Activated naive CD4-positive, alpha-beta T cell treated with anti-CD3 and anti-CD28 coated beads for 36 hours (primary cell): ENCODE results near the gene C11orf21. TPM values are rescaled to one million over a fixed set of nuclear protein-coding genes. Genes with fewer than 3 reads are reported as not detected.
"Not testable (repeated sequence)": the region's sequence is repeated elsewhere in the genome, so short reads cannot be mapped to it uniquely, and the experiment has no call there.

Source experiments
- CTCF ChIA-PET: fragments of 350-600 bp; sonication (Branson Sonifier 250); formaldehyde crosslinking; loops from one replicate; lab custom pipeline; 2021; ENCODE audit warnings: antibody characterized with exemption; lab: Charles Lee
- DNase-seq: peaks from one replicate; pipeline ENCODE4 v3.0.0-alpha.2; 2020
- H3K27ac Mint-ChIP-seq: one replicate; pipeline ENCODE4 v1.8.0; 2021; ENCODE audit warnings: mild to moderate bottlenecking, mixed read lengths
- H3K27me3 Mint-ChIP-seq: one replicate; pipeline ENCODE4 v1.8.0; 2021; ENCODE audit warnings: low read depth, mixed read lengths
- H3K36me3 Mint-ChIP-seq: one replicate; pipeline ENCODE4 v1.8.0; 2021; ENCODE audit warnings: low read depth, mixed read lengths
- H3K4me1 Mint-ChIP-seq: one replicate; pipeline ENCODE4 v1.8.0; 2021; ENCODE audit warnings: low read depth, mixed read lengths
- H3K4me3 Mint-ChIP-seq: one replicate; pipeline ENCODE4 v1.8.0; 2021; ENCODE audit warnings: mild to moderate bottlenecking, moderate library complexity, mixed read lengths
- H3K9me3 Mint-ChIP-seq: one replicate; pipeline ENCODE4 v1.8.0; 2021; ENCODE audit warnings: mixed read lengths
- intact Hi-C: fragments of 100-400 bp; cut with micrococcal nuclease; formaldehyde crosslinking; loops from one replicate; pipeline ENCODE4 v1.15.1; 2023
- total RNA-seq, 2 experiments: library from RNA; stranded (reverse); gene quantifications; one replicate each; pipeline ENCODE4 v1.2.3, GENCODE V29; 2021

Gene C11orf21
- 1 to 10 TPM; 6.1 to 6.6 TPM for total RNA-seq

GRCh38 chr11:2301631-2302305, at the start of gene C11orf21, which contains the start of gene TSPAN32:
C11orf21 (minus strand) TSS chr11:2301918; CDS start chr11:2301808, 110 bp downstream.
TSPAN32 (plus strand) TSS chr11:2302013; CDS start chr11:2302150, 137 bp downstream.
- peak within 1 kb of the TSS; percentile 89 for H3K27ac Mint-ChIP-seq
- peaks cover 51% of the 10 kb centered on the region for H3K4me1 Mint-ChIP-seq
- intact Hi-C loops: loop anchor here (1.0 to 5.0 kb wide), 4 partner anchors 33 to 601 kb away; partner anchors contain the start of genes CDKN1C and TSSC4
- CTCF ChIA-PET: interaction anchor here (0.6 to 8.0 kb wide), 10 partner anchors 14 to 590 kb away, joined by 3 to 197 read pairs (median 5); partner anchors contain the start of gene TSSC4
- H3K27me3 Mint-ChIP-seq: no peaks in the 10 kb centered on the region
- H3K4me3 Mint-ChIP-seq: peak within 1 kb of the TSS; percentile 92
- H3K36me3 Mint-ChIP-seq: no peaks in the 10 kb centered on the region
- peak; percentile 82 for DNase-seq
- H3K9me3 Mint-ChIP-seq: no peaks in the 10 kb centered on the region

GRCh38 chr11:2348986-2349385, 47.3 kb upstream of the C11orf21 start:
- H3K4me1 Mint-ChIP-seq: no peaks in the 10 kb centered on the region
- intact Hi-C loops: no loop called here
- DNase-seq: no peak
- H3K27ac Mint-ChIP-seq: no peak overlapping the region
- H3K9me3 Mint-ChIP-seq: peaks cover 15% of the 10 kb centered on the region
- CTCF ChIA-PET: no interaction called here
- H3K36me3 Mint-ChIP-seq: peaks cover 4% of the 10 kb centered on the region
- H3K4me3 Mint-ChIP-seq: no peak overlapping the region
- no peaks in the 10 kb centered on the region for H3K27me3 Mint-ChIP-seq

GRCh38 chr11:2347308-2347830, 45.7 kb upstream of the C11orf21 start:
- Mint-ChIP-seq H3K4me1 (no peaks in the 10 kb centered on the region), H3K4me3 (no peak overlapping the region), H3K9me3 (peaks cover 19% of the 10 kb centered on the region), H3K36me3 (peaks cover 4% of the 10 kb centered on the region), H3K27ac (no peak overlapping the region), H3K27me3 (no peaks in the 10 kb centered on the region)
- DNase-seq: no peak
- intact Hi-C loops: no loop called here
- CTCF ChIA-PET: no interaction called here

- Mint-ChIP-seq H3K36me3 (peaks cover 4% of the 10 kb centered on the region), H3K4me1 (no peaks in the 10 kb centered on the region), H3K4me3 (no peak overlapping the region), H3K9me3 (peaks cover 21% of the 10 kb centered on the region), H3K27ac (no peak overlapping the region), H3K27me3 (no peaks in the 10 kb centered on the region)
- CTCF ChIA-PET: no interaction called here
- intact Hi-C loops: no loop called here
- DNase-seq: no peak
These were observed 45.0 kb upstream of the C11orf21 start for GRCh38 chr11:2346586-2347307.

- intact Hi-C loops: no loop called here
- H3K36me3 Mint-ChIP-seq: peaks cover 4% of the 10 kb centered on the region
These were observed 44.3 kb upstream of the C11orf21 start for GRCh38 chr11:2346014-2346413.

GRCh38 chr11:2345050-2345449, 43.3 kb upstream of the C11orf21 start:
- H3K27me3 Mint-ChIP-seq: no peaks in the 10 kb centered on the region

More at GRCh38 chr11:2346014-2346413, 44.3 kb upstream of the C11orf21 start:
- CTCF ChIA-PET: no interaction called here
- H3K27me3 Mint-ChIP-seq: no peaks in the 10 kb centered on the region
- no peak overlapping the region for H3K27ac Mint-ChIP-seq
- H3K9me3 Mint-ChIP-seq: peaks cover 21% of the 10 kb centered on the region
- H3K4me1 Mint-ChIP-seq: no peaks in the 10 kb centered on the region
- no peak for DNase-seq
- no peak overlapping the region for H3K4me3 Mint-ChIP-seq

GRCh38 chr11:2343502-2343901, 41.8 kb upstream of the C11orf21 start:
- H3K9me3 Mint-ChIP-seq: peaks cover 17% of the 10 kb centered on the region
- intact Hi-C loops: no loop called here
- H3K36me3 Mint-ChIP-seq: no peaks in the 10 kb centered on the region
- H3K4me1 Mint-ChIP-seq: no peaks in the 10 kb centered on the region
- no peaks in the 10 kb centered on the region for H3K27me3 Mint-ChIP-seq
- no peak overlapping the region for H3K4me3 Mint-ChIP-seq
- H3K27ac Mint-ChIP-seq: no peak overlapping the region
- no peak for DNase-seq
- CTCF ChIA-PET: interaction anchor here (0.9 to 1.5 kb wide), 2 partner anchors 39 to 189 kb away, joined by 3 to 4 read pairs; no protein-coding TSS in a partner anchor

More at GRCh38 chr11:2345050-2345449, 43.3 kb upstream of the C11orf21 start:
- H3K4me3 Mint-ChIP-seq: no peak overlapping the region
- H3K9me3 Mint-ChIP-seq: peaks cover 21% of the 10 kb centered on the region
- no peak for DNase-seq
- CTCF ChIA-PET: interaction anchor here (1.5 kb wide), 1 partner anchor 75 kb away, joined by 4 read pairs; no protein-coding TSS in a partner anchor
- H3K27ac Mint-ChIP-seq: no peak overlapping the region
- intact Hi-C loops: no loop called here
- H3K4me1 Mint-ChIP-seq: no peaks in the 10 kb centered on the region
- H3K36me3 Mint-ChIP-seq: peaks cover 4% of the 10 kb centered on the region

GRCh38 chr11:2342981-2343380, 41.3 kb upstream of the C11orf21 start:
- DNase-seq: no peak
- Mint-ChIP-seq H3K4me1 (no peaks in the 10 kb centered on the region), H3K27ac (no peak overlapping the region), H3K27me3 (no peaks in the 10 kb centered on the region), H3K4me3 (no peak overlapping the region), H3K36me3 (no peaks in the 10 kb centered on the region), H3K9me3 (peaks cover 12% of the 10 kb centered on the region)
- CTCF ChIA-PET: interaction anchor here (0.9 to 1.5 kb wide), 2 partner anchors 38 to 189 kb away, joined by 3 to 4 read pairs; no protein-coding TSS in a partner anchor
- intact Hi-C loops: no loop called here

- CTCF ChIA-PET: interaction anchor here (1.5 kb wide), 1 partner anchor 38 kb away, joined by 4 read pairs; no protein-coding TSS in a partner anchor
- no peaks in the 10 kb centered on the region for H3K36me3 Mint-ChIP-seq
These were observed 40.8 kb upstream of the C11orf21 start for GRCh38 chr11:2342557-2342956.

GRCh38 chr11:2338760-2339159, 37.0 kb upstream of the C11orf21 start:
- H3K9me3 Mint-ChIP-seq, CTCF ChIA-PET, H3K4me1 Mint-ChIP-seq, H3K36me3 Mint-ChIP-seq, DNase-seq, H3K27ac Mint-ChIP-seq, H3K27me3 Mint-ChIP-seq, intact Hi-C loops, H3K4me3 Mint-ChIP-seq: not testable (repeated sequence)

More at GRCh38 chr11:2342557-2342956, 40.8 kb upstream of the C11orf21 start:
- Mint-ChIP-seq H3K4me3 (no peak overlapping the region), H3K27ac (no peak overlapping the region), H3K9me3 (peaks cover 12% of the 10 kb centered on the region), H3K27me3 (no peaks in the 10 kb centered on the region), H3K4me1 (no peaks in the 10 kb centered on the region)
- DNase-seq: no peak
- intact Hi-C loops: no loop called here

GRCh38 chr11:2335286-2335685, 33.6 kb upstream of the C11orf21 start:
- H3K27me3 Mint-ChIP-seq: peaks cover 19% of the 10 kb centered on the region
- H3K9me3 Mint-ChIP-seq, H3K36me3 Mint-ChIP-seq, intact Hi-C loops, CTCF ChIA-PET, H3K4me1 Mint-ChIP-seq, H3K27ac Mint-ChIP-seq, H3K4me3 Mint-ChIP-seq, DNase-seq: not testable (repeated sequence)

GRCh38 chr11:2333486-2334205, 31.9 kb upstream of the C11orf21 start:
- intact Hi-C loops, CTCF ChIA-PET, DNase-seq, H3K9me3 Mint-ChIP-seq, H3K27ac Mint-ChIP-seq, H3K4me3 Mint-ChIP-seq, H3K4me1 Mint-ChIP-seq, H3K36me3 Mint-ChIP-seq: not testable (repeated sequence)
- peaks cover 27% of the 10 kb centered on the region for H3K27me3 Mint-ChIP-seq
